Activated CD4-positive, alpha-beta memory T cell treated with anti-CD3 and anti-CD28 coated beads, Interleukin-2, amount 10 ng/mL, durations not matched to agents 7 days and 5 days (primary cell): Measurements from ENCODE around the gene DEPP1. TPM values are rescaled to one million over a fixed set of nuclear protein-coding genes. Genes with fewer than 3 reads are reported as not detected.

Experiments used
- CTCF ChIA-PET: fragments of 350-600 bp; sonication (Branson Sonifier 250); formaldehyde crosslinking; loops from one replicate; lab custom pipeline; 2021; ENCODE audit warnings: antibody characterized with exemption, inconsistent platforms; lab: Charles Lee
- POLR2A ChIA-PET: fragments of 350-600 bp; sonication (Branson Sonifier 250); formaldehyde crosslinking; loops from one replicate; lab custom pipeline; 2021; ENCODE audit warnings: antibody characterized with exemption; lab: Charles Lee
- DNase-seq: peaks from one replicate; pipeline ENCODE4 v3.0.0-alpha.2; 2020
- H3K27ac Mint-ChIP-seq: one replicate; pipeline ENCODE4 v1.8.0; 2021; ENCODE audit warnings: mild to moderate bottlenecking, mixed read lengths
- H3K27me3 Mint-ChIP-seq: one replicate; pipeline ENCODE4 v1.8.0; 2021; ENCODE audit warnings: mixed read lengths
- H3K36me3 Mint-ChIP-seq: one replicate; pipeline ENCODE4 v1.8.0; 2021; ENCODE audit warnings: low read depth, mixed read lengths
- H3K4me1 Mint-ChIP-seq: one replicate; pipeline ENCODE4 v1.8.0; 2021; ENCODE audit warnings: mixed read lengths
- H3K4me3 Mint-ChIP-seq: one replicate; pipeline ENCODE4 v1.8.0; 2021; ENCODE audit warnings: mild to moderate bottlenecking, mixed read lengths
- H3K9me3 Mint-ChIP-seq: one replicate; pipeline ENCODE4 v1.8.0; 2021; ENCODE audit warnings: mixed read lengths
- total RNA-seq, 2 experiments: library from RNA; stranded (reverse); gene quantifications; one replicate each; pipeline ENCODE4 v1.2.3, GENCODE V29; 2021

DEPP1 gene
- total RNA-seq, 2 experiments from 2014 or later: 1.2 to 1.9 TPM

DNA sequence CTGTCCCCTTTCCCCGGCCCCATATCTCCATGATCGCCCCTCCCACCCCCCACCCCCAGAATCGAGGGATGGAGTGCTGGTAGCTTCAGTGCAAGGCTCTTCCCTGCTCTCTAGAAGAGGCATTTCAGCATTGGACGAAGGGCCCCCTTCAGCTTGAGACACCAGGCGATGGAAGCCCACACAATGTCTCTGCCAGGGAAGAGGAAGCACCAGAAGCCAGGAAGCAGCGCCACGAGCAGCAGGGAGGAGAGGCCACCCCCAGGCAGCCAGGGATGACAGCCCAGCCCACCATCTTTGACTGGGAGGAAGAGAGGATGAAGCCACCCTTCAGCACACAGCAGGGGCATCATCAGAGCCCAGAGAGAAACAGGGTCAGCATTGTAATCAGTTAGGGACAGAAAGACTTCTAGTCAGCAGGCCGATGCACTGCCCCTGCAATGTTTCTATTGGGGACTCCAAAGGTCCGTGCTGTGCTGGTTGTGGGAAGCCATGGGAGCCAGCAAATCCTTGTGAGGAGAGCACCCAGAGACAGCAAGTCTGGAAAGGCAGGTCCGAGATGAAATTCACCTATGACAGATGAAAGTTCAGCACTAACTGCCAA lies 51.8 kb downstream of the DEPP1 start:
- Mint-ChIP-seq H3K9me3 (no peaks in the 10 kb centered on the region), H3K36me3 (no peaks in the 10 kb centered on the region), H3K27me3 (no peaks in the 10 kb centered on the region), H3K4me3 (no peak overlapping the region), H3K4me1 (no peaks in the 10 kb centered on the region), H3K27ac (no peak overlapping the region)
- ChIA-PET POLR2A (no interaction called here), CTCF (no interaction called here)
- no peak for DNase-seq

Other genes starting within 250 kb of the DEPP1 start
- gene TMEM72, start 67.5 kb downstream of the DEPP1 start, total RNA-seq: not detected
- 1 to 10 TPM in 1 of 2 experiments, under 1 TPM in 1; 0.50 to 1.2 TPM for gene RASSF4, start 19.0 kb downstream of the DEPP1 start, total RNA-seq
- 10 to 100 TPM; 22.9 to 24.7 TPM for gene ZNF22, start 22.1 kb upstream of the DEPP1 start, total RNA-seq